ENCODE measurements around the gene SCYL1.

SCYL1 gene

DNA sequence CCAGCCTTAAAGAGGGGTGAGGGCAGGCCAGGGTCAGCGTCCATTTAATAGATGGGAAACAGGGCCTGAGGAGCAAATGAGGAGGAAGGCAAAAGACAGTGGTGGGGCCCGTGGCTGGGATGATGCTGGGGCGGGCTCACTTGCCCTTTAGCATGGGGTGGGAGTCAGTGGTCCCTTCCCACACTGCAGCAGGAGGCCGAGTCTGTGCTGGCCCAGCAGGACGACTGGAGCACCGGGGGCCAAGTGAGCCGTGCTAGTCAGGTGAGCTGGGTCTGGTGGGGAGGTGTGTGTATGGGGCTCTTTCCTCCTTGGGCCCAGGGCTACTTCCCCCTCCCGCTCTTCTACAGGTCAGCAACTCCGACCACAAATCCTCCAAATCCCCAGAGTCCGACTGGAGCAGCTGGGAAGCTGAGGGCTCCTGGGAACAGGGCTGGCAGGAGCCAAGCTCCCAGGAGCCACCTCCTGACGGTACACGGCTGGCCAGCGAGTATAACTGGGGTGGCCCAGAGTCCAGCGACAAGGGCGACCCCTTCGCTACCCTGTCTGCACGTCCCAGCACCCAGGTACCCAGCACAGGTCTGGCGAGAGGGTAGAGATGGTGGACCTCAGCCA lies 12.8 kb downstream of the SCYL1 start:
- no peak for DNase-seq

DNA sequence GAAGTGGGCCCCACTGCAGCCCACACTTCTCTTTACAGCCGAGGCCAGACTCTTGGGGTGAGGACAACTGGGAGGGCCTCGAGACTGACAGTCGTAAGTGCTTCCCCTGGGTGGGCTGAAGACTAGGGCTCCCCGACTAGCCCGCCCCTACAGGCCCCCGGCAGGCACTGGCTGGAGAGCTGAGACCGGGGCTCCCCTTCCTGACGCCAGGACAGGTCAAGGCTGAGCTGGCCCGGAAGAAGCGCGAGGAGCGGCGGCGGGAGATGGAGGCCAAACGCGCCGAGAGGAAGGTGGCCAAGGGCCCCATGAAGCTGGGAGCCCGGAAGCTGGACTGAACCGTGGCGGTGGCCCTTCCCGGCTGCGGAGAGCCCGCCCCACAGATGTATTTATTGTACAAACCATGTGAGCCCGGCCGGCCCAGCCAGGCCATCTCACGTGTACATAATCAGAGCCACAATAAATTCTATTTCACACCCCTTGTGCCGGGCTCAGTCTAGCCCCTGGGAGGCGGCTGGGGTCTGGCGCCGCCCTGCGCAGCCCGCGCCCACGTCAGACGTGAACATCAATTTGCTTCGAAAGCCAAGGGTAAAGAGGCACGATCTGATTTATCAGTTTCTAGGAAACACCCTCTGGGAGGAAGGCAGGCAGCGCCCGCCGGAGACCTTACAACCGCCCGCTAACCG lies 13.5 kb downstream of the SCYL1 start:
- DNase-seq = no peak

DNA sequence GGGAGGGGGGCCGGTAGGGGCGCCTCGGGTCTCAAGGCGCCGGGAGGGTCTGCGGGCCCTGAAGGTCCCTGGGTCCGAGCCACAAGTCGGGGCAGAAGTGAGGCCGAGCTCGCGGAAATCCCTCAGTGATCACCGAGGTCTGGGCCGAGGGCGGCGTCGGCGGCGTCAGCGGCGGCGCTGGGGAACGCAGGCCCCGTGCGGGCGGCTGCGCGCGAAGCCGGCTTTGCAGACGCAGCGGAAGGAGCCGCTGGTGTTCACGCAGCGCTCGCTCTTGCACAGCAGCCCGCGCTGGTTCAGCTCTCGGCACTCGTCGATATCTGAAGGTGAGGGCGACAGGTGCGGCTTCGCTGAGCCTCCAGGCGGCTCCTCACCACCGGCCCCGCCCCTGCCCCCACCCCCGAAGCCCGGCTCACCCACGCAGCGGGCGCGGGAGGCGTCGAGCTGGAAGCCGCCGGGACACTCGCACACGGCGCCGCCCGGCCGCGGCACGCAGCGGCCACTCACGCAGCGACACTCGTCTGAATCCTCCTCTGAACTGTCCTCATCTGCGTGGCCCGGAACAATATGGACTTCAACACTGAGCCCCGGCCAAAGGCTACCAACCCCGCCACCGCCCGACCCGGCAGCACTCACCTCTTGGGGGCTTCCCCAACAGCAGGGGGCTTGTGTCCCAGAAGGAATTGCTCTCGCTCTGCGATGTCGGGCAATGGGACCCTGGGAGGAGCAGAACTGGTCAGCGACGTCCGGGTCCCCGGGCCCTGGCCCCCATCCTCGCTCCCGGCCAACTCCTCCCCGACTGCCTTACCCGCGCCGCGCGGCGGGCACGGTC lies 14.2 kb downstream of the SCYL1 start:
- no peak for DNase-seq

DNA sequence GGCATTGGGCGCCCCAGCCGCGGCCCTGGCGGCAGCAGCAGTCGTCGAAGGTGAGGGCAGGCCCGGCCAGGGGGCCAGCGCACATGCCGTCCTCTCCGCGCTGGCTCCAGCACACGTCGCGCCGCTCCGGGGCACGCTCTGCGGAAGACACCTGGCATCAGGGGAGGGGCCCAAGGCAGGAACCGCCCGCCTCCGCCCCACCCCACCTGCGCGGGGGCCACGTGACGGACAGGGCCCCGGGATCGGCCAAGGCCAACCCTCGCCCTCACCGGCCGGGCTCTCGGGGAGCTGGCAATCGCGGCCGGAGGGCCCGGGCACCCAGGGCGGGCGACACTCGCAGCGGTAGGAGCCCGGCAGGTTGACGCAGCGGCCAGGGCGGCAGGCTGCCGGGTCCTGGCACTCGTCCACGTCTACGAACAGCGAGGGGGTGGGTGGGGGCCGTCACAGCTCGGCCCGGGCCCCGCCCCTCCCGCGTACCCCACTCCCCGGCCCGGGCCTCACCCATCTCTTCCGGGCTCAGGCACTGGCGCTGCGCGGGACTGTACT lies 14.9 kb downstream of the SCYL1 start:
- no peak for DNase-seq

DNA sequence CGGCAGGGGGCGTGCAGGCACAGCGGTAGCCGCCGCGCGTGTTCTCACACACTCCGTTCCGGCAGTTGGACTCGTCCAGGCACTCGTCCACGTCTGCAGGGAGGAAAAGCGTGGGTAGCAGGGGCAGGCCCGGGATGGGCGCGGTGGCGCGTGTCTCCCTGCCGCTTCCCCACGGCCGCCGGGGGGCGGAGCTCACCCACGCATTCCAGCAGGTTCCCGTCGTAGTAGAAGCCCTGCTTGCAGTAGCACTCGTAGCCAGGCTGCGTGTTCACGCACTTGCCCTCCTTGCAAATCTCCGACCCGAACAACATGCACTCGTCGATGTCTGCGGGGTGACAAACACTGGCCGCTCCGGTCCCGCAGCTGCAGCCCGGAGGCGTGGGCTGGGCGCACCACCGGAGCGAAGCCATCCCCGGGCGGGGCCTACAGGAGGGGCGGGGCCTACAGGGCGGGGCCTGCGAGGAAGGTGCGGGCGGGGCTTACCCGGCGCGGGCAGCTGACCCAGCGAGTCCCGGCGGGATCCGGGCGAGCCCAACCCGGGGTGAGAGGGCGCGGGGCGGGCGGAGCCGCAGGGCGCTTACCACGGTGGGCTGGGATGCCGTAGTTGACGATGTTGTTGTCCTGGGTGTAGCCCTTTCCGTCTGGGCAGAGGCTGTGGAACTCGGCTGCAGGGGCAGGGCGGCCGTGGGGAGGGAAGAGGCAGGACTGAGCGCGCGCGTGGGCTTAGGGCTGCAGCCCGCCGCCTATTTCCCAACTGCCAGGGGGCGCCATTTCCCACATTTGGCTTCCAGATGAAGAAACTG lies 15.6 kb downstream of the SCYL1 start:
- peak; percentile 81 for DNase-seq

DNA sequence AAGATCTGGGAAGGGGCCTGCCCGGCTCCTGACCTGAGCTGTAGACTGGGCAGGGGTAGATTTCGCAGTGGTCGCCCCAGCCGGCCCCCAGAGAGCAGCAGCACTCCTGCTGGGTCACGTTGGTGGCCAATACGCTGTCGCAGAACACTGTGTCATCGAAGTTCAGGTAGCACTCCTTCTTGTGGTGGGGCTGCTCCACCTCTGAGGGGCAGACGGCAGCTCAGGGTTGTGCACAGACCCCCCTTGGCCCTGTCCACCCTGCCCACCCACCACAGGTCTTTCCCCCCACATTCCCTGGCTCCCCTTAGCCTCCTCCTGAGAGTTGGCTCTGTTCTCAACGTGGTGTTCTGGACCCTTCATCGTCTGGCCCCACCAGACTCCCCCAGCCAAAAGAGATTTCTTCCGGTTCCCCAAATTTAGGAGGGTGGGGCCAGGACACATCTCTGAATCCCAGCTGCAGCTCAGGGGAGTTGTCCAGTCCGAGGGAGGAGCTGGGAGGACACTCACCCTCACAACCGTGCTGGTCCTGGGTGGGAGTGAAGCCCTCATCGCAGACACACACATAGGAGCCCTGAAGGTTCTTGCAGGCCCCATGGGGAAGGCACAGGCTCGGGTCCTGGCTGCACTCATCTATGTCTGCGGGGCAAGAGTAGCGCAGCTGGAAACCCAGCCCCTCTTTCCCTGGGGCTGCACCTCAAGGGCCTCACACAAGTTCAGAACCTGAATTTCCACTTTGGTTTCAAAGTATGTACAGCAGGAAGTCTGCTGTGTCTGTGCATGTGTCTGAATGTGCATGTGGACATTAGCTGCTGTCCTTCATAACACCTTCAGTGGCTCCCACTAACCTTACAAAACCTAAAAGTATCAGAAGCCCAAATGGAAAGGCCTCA lies 16.5 kb downstream of the SCYL1 start:
- no peak for DNase-seq

DNA sequence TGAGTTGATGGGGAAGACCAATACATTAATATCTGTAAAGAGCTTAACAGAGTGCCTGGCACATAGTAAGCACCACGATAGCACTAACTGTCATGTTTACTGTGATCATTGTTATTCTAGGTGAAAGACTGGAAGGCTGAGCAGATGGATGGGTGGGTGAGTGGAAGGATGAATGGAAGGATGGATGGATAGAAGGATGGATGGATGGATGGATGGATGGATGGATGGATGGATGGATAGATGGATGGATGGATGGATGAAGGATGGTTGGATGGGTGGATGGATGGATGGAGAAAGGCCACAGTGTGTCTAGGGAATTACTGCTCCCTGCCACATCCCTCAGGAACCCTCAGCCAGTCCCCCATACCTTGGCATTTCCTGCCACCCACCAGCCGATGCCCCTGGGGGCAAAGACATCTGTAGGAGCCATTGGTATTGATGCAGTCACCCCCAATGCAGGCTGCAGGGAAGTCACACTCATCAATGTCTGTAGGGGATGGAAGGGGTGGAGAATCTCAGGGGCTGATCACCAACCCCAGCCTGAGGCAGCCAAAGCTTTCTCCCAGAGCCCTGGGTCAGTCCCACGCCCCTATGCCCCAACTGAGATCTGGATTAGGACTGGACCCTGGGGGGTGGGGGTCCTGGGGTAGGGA lies 18.0 kb downstream of the SCYL1 start:
- DNase-seq = no peak

DNA sequence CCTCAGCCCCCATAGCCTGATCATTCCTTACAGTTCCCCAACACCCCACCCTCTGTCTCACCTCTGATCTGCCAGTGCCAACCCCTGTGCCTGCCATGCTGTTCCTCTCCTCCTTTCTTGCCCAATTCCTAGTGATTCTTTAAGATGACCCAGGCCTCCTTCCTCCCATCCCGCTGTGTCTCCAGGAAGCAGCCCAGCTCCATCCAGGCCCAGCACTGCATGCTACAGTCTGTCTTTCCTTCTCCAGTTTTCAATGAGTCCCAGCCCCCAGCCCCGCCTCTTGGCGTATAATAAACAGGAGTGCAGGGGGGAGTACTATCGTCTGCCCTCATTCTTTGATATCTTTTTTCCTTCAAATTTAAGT lies 21.0 kb downstream of the SCYL1 start:
- peak; percentile 5 for DNase-seq

DNA sequence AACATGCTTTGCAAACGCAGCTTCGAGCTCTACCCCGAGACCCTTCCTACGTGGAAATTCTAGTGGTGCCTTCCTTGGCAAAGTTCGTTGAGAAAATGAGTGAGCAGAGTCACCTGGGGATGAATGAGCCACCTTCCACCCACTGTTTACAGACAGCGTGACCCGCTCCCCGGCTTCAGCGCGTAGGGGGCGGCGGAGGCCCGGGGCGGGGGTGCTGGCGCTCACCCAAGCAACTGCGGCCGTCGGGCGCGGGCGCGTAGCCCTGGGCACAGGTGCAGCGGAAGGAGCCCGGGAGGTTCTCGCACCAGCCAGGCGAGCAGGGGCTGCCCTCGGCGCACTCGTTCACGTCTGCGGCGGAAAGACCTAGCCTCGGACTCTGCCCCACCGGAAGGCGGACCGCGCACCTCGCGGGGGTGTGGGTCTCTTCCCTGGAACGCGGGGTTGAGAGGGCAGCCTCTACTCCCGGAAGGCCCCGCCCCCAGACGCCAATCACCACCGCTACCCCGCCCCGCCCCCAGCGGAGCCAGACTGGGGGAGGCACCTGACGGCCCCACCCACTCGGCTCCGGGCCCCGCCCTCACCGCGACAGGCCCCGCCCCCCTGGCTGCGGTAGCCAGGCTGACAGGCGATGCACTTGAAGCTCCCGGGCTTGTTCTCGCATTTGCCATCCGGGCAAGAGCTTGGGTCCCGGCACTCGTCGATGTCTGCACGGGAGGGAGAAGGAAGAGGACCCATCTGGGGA lies 21.5 kb downstream of the SCYL1 start:
- peak; percentile 98 for DNase-seq

DNA sequence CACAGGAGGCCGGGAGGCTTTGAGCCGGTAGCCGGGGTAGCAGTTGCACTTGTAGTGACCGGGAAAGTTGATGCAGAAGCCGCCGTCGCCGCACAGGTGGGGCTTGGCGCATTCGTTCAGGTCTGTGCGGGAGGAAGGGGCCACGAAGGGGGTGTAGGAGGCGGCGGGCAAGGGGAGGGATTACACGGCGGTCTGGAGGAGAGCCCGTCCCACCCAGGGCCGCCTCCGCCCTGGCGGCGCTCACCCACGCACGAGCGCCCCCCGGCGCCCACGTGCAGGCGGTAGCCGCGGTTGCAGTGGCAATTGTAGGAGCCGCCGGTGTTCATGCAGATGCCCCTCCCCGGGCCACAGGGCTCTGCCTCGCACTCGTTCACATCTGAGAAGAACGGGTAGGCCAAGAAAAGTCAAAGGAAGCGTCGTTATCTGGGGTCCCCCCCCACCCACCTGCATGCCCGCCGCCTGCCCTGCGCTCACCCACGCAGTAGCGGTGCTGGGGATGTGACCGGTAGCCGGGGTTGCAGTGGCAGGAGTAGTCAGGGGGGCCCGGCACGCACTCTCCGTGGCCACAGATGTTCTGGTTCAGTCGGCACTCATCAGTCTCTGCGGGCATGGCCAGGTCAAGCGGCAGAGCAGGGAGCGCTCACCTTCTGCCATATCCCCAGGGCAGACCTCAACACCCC lies 22.7 kb downstream of the SCYL1 start:
- DNase-seq = peak; percentile 22

DNA sequence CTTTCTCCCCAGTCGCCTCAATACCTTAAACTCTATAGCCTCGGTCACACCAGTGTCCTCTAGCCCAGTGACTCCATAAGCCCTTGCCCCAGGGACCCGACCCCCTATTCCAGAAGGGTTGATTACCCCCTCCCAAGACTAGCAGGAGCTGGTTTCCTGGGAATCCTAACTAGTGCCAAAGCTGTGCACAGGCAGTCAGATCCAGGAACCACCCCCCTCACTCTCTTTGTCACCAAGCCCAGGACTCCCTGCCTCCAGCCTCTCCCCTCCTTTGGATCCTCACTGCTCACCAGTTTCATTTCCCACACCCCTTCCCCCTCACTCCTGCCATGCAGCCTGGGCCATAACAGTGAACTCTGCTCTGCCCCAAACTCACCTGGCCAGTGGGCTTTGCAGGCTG lies 23.5 kb downstream of the SCYL1 start:
- no peak for DNase-seq

DNA sequence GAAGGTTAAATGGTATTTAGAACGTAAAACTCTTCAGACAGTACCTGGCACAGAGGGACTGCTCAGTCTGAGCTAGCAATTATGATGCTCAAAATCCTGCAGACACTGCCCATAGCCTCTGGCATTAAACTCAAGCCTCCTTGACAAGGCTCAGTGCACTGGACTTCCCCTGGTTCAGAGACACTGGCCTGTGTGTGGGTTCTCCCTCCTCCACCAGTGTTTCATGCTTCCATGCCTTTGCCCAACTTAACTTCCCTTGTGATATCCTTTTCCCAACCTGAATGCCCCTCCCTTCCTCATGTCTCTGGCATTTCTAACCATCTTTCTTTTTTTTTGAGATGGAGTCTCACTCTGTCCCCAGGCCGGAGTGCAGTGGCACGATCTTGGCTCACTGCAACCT lies 24.2 kb downstream of the SCYL1 start:
- DNase-seq = no peak

DNA sequence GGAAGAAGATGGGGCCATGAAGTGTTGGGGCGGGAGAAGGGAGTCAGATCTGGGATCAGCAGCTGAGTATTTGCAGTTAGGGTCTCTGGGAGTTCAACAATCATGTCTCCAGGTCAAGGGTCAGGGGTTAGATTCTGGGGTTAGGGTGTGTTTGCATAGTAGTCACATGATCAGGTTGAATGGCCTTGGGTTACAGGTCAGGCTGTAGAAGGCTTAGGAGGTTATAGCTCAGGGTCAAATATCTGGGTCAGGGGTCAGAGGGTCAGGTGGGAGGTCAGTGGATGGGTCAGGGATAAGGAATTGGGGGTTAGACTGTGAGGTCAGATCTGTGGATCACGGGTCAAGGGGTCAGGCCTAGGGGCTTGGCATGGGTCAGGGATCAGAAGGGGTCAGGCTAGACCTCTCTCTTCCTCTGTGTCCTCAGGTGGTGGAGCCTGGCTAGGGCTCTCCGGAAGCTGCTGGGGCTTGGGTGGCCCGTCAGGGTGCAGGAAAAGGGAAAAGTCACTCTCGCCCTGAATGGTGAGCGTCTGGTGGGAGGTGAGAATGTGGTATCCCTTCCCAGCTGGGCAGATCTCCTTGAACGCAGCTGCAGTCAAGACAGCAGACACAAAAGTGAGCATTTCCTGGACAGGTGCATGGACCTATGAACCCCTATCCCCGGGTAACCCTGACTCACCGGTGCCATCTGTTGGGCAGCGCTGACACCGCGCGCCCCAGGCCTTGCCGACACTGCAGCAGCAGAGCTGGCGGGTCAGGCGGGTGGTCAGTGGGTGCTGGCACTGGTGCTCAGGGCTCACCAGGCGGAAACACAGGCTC lies 26.9 kb downstream of the SCYL1 start:
- peak; percentile 55 for DNase-seq

DNA sequence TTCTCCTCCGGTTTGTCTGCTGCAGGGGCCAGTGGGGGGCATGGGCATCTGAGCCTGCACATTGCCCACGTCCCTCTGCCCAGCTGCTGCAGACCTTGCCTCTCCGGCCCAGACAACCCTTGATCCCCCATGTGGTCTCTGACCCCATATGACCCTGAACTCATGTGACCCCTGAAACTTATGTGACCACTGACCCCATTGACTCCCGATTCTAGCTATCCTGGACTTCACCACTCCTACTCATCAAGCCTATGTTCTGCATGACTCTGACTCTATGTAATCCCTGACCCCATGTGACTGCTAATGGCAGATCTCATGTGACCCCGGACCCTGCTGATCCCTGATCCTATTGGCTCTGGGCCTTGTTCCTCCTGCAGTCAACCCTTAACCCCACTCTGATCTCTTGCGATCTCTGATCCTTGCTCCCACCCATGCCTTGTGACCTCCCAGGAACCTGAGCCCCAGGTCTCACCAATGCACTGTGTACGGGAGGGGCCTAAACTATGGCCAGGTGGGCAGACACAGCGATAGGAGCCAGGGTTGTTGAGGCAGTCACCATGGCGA lies 27.6 kb downstream of the SCYL1 start:
- DNase-seq = no peak

DNA sequence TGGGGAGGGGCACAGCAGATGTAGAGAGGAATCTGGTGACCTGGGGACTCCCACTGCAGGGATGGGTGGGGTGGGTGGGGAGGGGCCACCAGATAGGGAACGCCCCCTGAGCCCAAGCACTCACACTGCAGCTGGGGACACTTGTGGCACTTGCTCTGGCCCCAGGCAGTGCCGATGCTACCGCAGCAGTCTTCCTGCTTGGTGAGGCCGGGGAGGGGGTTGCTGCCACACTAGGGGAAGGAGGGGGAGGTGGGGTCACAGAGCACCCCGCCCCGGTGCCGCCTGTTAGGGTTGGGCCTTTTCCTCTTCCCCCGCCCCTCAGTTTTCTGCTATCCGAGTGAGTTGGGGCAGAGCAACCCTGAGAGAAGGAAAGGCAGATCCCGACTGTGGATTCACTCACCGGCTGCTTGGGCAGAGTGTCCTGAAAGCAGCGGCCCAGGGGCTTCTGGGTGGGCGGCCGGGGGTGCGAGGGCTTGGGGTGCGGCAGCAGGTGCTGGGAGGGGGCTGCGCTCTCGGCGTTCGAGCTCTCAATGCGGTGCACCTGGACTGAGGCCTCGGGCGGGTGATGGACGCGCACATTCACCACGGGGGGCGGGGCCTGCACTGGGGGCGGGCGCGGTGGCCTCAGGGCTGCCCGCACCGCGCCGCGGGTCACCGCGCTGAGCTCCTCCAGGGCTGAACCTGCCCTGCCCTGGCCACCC lies 28.6 kb downstream of the SCYL1 start:
- DNase-seq = peak; percentile 58

DNA sequence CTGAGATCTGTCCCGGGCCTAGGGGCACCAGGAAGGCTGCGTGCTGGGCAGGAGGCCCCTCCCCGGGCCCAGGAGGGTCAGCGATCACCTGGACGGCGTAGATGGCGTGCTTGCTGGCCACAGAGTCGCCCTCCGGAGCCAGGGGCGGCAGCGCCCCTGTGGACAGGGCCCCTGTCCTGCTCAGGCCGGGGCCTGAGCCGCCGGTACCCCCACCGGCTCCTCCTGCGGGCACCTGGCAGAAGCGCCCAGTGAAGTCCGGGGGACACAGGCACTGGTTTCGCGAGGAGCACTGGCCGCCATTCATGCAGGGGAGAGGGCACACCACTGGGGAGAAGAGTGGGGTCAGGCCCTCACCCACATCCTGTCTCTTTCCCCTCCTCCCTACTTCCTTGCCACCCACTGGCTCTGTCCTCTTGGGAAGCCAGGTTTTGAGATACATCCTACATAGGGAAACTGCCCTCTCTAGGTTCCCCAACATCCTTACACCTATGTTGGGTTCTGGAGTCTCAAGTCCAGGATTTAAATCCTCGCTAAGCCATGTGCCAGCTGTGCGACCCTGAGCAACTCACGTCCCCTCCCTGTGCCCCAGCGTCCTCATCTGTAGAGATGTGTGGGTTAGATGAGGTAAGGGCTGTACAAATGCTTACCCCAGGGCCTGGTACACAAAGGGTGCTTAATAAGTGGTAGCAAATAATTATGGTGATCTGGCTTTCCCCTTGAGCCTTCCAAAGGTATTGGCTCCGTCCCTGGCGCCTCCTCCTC lies 29.4 kb downstream of the SCYL1 start:
- DNase-seq = no peak

DNA sequence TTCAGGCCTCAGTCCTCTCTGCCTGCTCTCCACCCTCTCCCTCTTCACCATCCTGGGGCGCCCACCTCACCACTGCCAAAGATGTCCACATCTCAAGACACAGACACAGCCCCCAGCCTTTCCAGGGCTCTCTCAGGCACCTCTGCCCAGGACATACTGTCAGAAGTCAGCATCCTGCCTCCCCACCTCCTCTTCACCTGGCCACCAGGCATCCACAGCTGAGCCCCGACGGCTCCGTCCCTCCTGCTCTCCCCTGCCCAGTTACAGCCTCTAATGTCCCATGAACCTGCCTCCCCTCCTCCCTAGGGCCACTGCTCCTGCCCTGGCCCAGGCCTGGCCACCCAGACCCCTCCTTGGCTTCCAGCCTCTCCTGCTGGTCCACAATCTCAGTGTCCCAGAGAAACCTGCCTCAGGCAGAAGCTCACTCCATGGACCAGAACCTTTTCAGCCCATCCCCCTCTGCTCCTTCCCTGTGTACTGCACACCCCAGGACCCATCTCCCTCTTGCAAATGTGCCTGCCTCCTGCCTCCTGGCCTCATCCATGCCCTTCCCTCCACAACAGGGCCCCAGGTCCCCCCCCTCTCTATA lies 30.1 kb downstream of the SCYL1 start:
- no peak for DNase-seq
